SK-N-MC (cell line): ENCODE measurements around the gene FRMPD2.

Source experiments
- EZH2 ChIP-seq: fragments of 200-600 bp; sonication (generic); IDR thresholded peaks from one replicate; pipeline ENCODE4 v1.6.1; 2017; ENCODE audit warnings: antibody characterized with exemption
- POLR2AphosphoS5 ChIP-seq: IDR thresholded peaks from 2 replicates; pipeline ENCODE4 v1.6.1; 2012; ENCODE audit warnings: mild to moderate bottlenecking, low read depth, low read length, borderline replicate concordance

DNA sequence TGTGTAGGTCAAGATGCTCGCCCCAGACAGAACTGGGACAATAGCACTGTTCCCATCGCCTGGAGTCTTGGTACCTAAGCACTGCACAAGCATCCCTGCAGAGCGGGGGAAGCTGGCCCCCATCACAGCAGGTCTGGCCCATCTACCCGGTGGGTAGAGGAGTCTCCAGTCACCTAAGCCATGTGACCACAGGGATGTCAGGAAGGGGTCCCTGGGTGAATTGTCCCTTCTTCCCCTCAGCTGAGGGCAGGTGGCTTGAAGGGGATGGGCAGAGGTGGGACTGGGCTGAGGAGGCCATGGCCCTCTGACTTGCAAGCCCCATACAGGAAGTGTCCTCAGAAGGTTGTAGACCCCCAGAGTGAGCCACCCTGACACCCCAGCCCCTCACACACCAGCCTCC, 39.7 kb downstream of the FRMPD2 start:
- no peak for TF ChIP-seq POLR2AphosphoS5
- no peak for TF ChIP-seq EZH2
